ENCODE data around the gene SEPSECS.
A peak's percentile ranks its signal among the peaks of the same experiment; 100 is the strongest.

SEPSECS gene

DNA sequence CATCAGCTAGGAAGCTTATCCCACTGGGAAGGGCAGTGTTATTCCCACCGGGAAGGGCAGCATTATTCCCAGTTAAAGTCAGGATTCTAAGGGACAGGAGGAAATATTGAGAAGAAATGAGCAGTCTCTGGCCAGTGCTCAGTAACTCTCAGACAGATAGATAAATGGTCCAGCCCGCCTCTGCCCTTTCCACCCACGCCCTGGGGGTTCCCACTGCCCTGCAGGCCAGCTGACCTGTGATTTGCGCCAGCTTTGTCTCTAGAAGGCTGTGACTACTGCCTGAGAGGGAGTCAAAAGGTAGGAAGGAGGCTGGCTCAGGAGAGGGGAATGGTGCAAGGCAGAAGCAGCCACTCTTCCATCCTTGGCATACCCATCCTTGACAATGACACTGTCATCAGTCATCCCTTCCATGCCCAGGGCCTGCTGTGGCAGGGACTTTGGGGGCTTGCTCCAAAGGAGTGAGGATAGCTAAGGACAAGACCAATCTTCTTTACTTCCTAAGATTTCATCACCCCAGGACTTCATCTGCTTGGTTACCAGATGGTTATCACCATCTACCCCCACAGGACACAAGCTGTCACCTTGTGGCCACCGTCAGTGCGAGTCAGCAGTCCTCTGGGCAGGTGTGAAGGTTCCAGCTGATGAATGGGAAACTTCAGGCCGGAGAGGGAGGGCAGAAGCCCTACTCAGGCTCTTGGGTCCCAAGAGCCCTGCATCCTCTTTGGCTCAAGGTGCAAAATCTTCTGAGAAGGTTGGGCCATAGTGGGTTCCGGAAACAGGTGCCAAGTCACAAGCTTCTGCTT is 49.5 kb downstream of the SEPSECS start:
- DNase-seq (ENCODE audit: low spot score), result no peak

GRCh38 chr4:25109511-25109910 is 50.7 kb downstream of the SEPSECS start:
- DNase-seq (ENCODE audit: low spot score), result no peak

- DNase-seq (ENCODE audit: low spot score), result no peak
Observed at GRCh38 chr4:25108556-25108955, 51.7 kb downstream of the SEPSECS start.

GRCh38 chr4:25107827-25108516 is 52.3 kb downstream of the SEPSECS start:
- DNase-seq (ENCODE audit: low spot score), result peak; percentile 8

DNA sequence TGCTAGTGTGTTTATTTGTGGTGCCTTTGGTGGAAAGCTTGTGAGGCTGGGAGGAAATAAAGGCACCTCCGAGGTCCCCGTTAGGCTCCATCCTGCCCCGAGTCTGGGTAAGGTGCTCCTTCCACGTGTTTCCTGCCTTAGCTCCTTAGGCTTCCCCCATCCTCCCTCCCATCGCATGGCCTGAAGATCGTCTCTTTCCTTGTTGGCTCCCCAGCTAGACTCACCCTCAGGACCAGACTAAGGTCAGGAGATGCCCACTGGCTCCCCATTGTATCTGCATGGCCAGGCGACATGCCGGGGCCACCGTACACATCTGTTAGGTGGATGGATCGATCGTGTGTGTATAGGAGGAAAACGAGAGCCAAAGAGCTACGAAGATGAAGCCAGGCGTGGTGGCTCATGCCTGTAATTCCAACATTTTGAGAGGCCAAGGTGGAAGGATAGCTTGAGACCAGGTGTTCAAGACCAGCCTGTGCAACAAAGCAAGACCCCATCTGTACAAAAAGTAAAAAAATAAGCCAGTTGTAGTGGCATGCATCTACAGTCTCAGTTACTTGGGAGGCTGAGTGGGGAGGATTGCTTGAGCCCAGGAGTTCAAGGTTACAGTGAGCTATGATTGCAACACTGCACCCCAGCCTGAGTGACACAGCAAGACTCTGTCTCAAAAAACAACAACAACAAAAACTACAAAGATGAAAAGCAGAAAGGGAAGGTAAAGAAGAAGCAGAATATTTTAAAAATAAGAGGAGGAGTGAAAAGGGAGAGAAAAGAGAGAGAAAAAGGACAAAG is 53.7 kb downstream of the SEPSECS start:
- DNase-seq (ENCODE audit: low spot score), result no peak

DNA sequence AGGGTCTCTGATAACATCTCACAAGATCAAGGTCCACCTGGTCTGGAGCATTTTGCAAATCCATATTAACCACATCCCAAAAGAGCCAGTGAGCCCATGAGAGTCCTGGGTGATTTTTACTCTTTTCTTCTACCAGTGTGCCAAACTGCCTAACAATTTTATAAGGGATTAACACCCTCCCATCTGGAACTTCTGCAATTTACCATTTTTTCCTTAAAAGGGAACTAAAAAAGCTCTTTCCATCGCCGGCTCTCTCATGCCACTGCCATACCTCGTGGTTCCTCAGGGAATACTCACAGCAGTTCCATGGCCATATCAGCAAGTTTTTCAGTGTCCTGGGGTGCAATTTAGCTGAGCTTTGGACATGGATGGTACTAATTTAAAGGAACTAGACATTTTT is 55.7 kb downstream of the SEPSECS start:
- no peak for DNase-seq (ENCODE audit: low spot score)

GRCh38 chr4:25103418-25103817 is 56.8 kb downstream of the SEPSECS start:
- DNase-seq (ENCODE audit: low spot score), result no peak

GRCh38 chr4:25101836-25102235 is 58.4 kb downstream of the SEPSECS start:
- no peak for DNase-seq (ENCODE audit: low spot score)

DNA sequence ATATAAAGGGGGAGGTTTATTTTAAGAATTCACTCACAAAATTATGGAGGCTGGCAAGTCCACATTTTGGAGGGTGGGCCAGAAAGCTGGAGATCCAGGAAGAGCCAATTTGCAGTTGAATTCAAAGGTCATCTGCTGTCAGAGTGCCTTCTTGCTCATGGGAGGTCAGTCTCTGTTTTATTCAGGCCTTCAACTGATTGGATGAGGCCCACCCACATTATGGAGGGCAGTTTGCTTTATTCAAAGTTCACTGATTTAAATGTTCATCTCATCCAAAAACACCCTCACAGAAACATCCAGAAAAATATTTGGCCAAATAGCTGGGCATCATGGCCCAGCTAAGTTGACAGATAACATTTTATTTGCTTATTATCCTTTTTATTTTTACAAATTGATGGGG is 59.5 kb downstream of the SEPSECS start:
- DNase-seq (ENCODE audit: low spot score), result no peak

- DNase-seq (ENCODE audit: low spot score), result no peak
Observed at GRCh38 chr4:25100021-25100555, 60.2 kb downstream of the SEPSECS start.

- DNase-seq (ENCODE audit: low spot score), result peak; percentile 8
Observed at GRCh38 chr4:25098964-25099891, 61.0 kb downstream of the SEPSECS start.

- no peak for DNase-seq (ENCODE audit: low spot score)
Observed at GRCh38 chr4:25096981-25097443, 63.2 kb downstream of the SEPSECS start.

GRCh38 chr4:25096251-25096980 is 63.8 kb downstream of the SEPSECS start:
- no peak for DNase-seq (ENCODE audit: low spot score)

DNA sequence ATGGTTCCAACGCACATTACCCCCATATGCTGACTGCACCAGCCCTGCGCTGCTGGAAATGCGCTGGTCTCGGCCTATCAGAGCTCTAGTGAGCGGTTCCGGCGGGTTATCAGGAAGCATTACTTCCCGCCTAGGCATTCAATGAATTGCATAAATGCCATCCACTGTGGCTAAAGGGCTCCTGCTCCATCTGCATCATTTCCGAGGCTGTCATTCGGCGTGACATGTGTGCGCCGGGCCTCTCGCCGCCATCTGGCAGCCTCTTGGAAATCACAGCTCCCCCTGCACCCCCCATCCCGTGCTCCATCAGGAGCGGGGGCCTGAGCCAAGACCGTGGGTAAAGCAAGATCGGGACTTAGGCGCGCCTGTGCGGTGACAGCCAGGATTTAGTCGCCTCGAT is 64.4 kb downstream of the SEPSECS start:
- DNase-seq (ENCODE audit: low spot score), result no peak

DNA sequence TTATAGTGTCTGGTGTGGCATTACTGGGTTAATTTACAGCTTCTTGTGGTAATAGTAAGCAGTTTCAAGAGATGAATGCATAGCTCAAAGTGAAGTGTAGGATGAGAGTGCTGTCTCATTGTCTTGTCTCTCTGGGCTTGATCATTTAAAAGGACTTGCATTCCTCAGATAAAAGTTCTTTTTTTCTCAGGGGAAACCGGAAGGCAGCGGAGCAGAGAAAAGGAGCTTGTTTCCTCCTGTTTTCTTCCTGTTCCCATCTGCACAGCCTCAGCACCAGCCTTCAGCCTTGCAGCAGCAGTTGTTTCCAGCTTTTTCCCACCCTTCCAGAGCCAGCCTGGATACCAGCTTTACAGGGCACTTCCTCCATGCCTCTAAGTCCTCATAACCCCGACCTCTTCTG is 68.1 kb downstream of the SEPSECS start:
- peak; percentile 6 for DNase-seq (ENCODE audit: low spot score)

- DNase-seq (ENCODE audit: low spot score), result no peak
Observed at GRCh38 chr4:25090516-25090915, 69.7 kb downstream of the SEPSECS start.

- no peak for DNase-seq (ENCODE audit: low spot score)
Observed at GRCh38 chr4:25089051-25089763, 71.0 kb downstream of the SEPSECS start.

DNA sequence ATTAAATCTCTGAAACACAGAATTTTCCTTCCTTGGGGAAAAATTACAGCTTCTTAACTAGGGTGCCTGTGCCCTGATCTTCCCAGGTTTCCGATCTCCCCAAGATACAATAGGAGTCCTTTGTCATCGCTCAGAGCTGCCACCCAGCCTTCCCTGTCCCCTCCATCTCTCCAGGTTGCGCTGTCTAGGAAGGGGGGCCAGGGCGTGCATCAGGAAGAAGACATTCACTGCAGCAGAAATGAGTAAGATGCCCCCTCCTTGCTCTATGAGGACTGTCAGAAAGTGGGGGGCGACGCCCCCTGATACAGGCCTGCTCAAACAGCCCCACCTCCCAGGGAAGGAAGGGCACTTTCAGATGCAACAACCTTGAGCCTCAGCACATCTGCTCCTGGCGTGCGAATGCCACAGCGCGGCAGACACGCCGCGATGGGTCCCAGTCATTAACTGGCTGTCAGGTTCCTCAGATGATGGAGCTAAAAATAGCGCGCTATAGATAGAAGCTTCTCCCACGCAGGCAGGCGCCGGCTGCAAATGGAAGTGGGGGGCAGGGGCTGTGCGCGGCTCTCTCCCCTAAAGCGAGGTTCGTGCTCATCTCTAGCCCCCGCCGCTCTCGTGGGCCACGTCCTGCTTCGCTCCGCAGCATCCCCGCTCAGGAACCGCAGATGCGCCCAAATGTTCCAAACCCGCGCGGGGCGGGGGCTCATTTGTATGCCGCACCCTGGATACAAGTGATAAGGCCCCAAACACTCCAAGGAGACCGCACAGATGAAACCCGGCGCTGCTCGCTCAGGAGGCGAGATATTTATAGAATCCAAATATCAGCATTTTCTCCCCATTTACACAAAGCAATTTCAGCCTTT is 71.9 kb downstream of the SEPSECS start:
- no peak for DNase-seq (ENCODE audit: low spot score)

- DNase-seq (ENCODE audit: low spot score), result no peak
Observed at GRCh38 chr4:25085671-25086070, 74.6 kb downstream of the SEPSECS start.
